Measurements from ENCODE around the gene TAS1R3. TPM values are rescaled to one million over a fixed set of nuclear protein-coding genes. Genes with fewer than 3 reads are reported as not detected.

The TAS1R3 gene
- total RNA-seq, 1 experiment from 2014 or later = 0.31 TPM

- in situ Hi-C loops (cut with HindIII; ENCODE audit: low pct_unique_long_range_greater_than_20kb, low sequenced_read_pairs) (no loop called here), intact Hi-C loops (cut with micrococcal nuclease; ENCODE audit: unreplicated experiment) (no loop called here)
- ATAC-seq = peak; percentile 32
- peaks cover 66% of the 10 kb centered on the region for H3K4me1 ChIP-seq (ENCODE audit: control insufficient read depth, insufficient read depth, low read length)
- H3K27me3 ChIP-seq (ENCODE audit: control insufficient read depth, insufficient read depth, low read length) = no peaks in the 10 kb centered on the region
- no peak; the same call in 1 of the 2 replicates for TF ChIP-seq SIN3A (IDR thresholded peaks at IDR 0.05; ENCODE audit: borderline replicate concordance, insufficient read depth, low read depth, low read length)
- TF ChIP-seq POLR2AphosphoS5 (IDR thresholded peaks at IDR 0.05; ENCODE audit: low read depth, low read length) = no peak; the same call in 1 of the 2 replicates
- no peak for TF ChIP-seq TCF7L2 (IDR thresholded peaks at IDR 0.05; ENCODE audit: low read depth, low read length)
- no peak for TF ChIP-seq CTCF (IDR thresholded peaks at IDR 0.05)
- POLR2A ChIA-PET = interaction anchor here (0.6 kb wide), 1 partner anchor 71 kb away, joined by 3 read pairs; no protein-coding TSS in a partner anchor
- DNase-seq (ENCODE audit: low read depth, low spot score) = no peak
- CTCF ChIA-PET = no interaction called here
- H3K9me3 ChIP-seq (ENCODE audit: control insufficient read depth, insufficient read depth, low read depth, low read length) = no peaks in the 10 kb centered on the region
- no TSS peak for BruUV-seq (replicated peaks)
- peak overlapping the region in 1 of 2 experiments; percentile 16; a peak in 2 of 4 replicates for H3K4me3 ChIP-seq (ENCODE audit: low read depth in 2 of 2, low read length in 2 of 2)
- no peaks in the 10 kb centered on the region for H3K36me3 ChIP-seq (ENCODE audit: control insufficient read depth, insufficient read depth, low read length)
- no peak overlapping the region for H3K27ac ChIP-seq (ENCODE audit: low read length)
Measured at GRCh38 chr1:1355416-1355815, 24.3 kb downstream of the TAS1R3 start.

- ATAC-seq (no peak), DNase-seq (ENCODE audit: low read depth, low spot score) (no peak)
- peaks cover 75% of the 10 kb centered on the region for H3K4me1 ChIP-seq (ENCODE audit: control insufficient read depth, insufficient read depth, low read length)
- H3K9me3 ChIP-seq (ENCODE audit: control insufficient read depth, insufficient read depth, low read depth, low read length) = no peaks in the 10 kb centered on the region
- intact Hi-C loops (cut with micrococcal nuclease; ENCODE audit: unreplicated experiment) = no loop called here
- peak overlapping the region; percentile 93; the same call in 1 of the 2 replicates for H3K27ac ChIP-seq (ENCODE audit: low read length)
- TF ChIP-seq REST (IDR thresholded peaks at IDR 0.05; ENCODE audit: insufficient read depth in 1 of 2, low read depth in 2 of 2, low read length in 1 of 2) (no peak), SIN3A (IDR thresholded peaks at IDR 0.05; ENCODE audit: borderline replicate concordance, insufficient read depth, low read depth, low read length) (no peak), CTCF (IDR thresholded peaks at IDR 0.05) (no peak), POLR2AphosphoS5 (IDR thresholded peaks at IDR 0.05; ENCODE audit: low read depth, low read length) (no peak; the same call in 1 of the 2 replicates), TCF7L2 (IDR thresholded peaks at IDR 0.05; ENCODE audit: low read depth, low read length) (no peak)
- CTCF ChIA-PET = no interaction called here
- BruUV-seq (replicated peaks) = no TSS peak
- peak overlapping the region in 1 of 2 experiments; percentile 44; a peak in 3 of 4 replicates for H3K4me3 ChIP-seq (ENCODE audit: low read depth in 2 of 2, low read length in 2 of 2)
- no peaks in the 10 kb centered on the region for H3K36me3 ChIP-seq (ENCODE audit: control insufficient read depth, insufficient read depth, low read length)
- POLR2A ChIA-PET = no interaction called here
- no peaks in the 10 kb centered on the region for H3K27me3 ChIP-seq (ENCODE audit: control insufficient read depth, insufficient read depth, low read length)
- in situ Hi-C loops (cut with HindIII; ENCODE audit: low pct_unique_long_range_greater_than_20kb, low sequenced_read_pairs) = no loop called here
Measured at GRCh38 chr1:1356166-1356795, 25.2 kb downstream of the TAS1R3 start.
